Measurements from ENCODE around the gene NME3. TPM values are rescaled to one million over a fixed set of nuclear protein-coding genes. Genes with fewer than 3 reads are reported as not detected.

NME3 gene
- total RNA-seq, 1 donor from 2014 or later = 326 TPM

DNA sequence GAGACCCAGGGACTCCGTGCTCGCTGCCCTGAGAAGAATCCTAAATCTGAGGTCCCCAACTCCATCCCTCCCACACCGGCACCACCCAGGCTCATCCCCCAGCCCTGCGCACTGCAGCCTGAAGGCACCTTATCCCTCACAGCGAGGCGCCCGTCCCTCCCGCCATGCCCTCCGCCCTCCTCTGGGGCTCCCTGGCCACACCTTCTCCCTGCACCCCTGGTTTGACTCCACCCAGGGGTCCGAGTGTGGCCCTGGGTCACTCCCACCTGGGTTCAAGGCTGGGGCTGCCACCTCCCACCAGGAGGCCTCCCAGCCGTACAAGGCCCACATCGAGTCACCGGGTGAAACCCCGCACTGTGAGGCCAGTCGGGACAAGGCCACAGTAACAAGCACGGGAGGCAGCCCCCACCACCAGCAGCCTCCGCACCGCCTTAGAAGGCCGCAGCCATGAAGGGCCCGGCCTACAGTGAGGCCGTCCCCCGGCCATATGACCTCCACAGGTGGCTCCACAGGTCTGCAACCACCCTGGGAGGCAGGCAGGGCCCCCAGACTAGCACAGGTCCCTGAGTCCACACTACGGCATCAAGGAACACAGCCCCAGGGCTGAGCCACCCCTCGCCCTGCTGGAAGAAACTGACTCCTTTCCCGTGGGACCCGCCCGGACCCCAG, 47.0 kb upstream of the NME3 start:
- intact Hi-C loops (cut with DNase I) = no loop called here
- no peak overlapping the region for H3K27ac ChIP-seq
- no peak overlapping the region for H3K4me3 ChIP-seq
- H3K27me3 ChIP-seq = no peaks in the 10 kb centered on the region
- H3K36me3 ChIP-seq = peaks cover 61 to 81% of the 10 kb centered on the region in 2 donors
- no peaks in the 10 kb centered on the region for H3K4me1 ChIP-seq
- H3K9me3 ChIP-seq = no peaks in the 10 kb centered on the region
- TF ChIP-seq CTCF (IDR thresholded peaks at IDR 0.05) = no peak
- no peak for DNase-seq (ENCODE audit: low spot score in 2 of 2)

DNA sequence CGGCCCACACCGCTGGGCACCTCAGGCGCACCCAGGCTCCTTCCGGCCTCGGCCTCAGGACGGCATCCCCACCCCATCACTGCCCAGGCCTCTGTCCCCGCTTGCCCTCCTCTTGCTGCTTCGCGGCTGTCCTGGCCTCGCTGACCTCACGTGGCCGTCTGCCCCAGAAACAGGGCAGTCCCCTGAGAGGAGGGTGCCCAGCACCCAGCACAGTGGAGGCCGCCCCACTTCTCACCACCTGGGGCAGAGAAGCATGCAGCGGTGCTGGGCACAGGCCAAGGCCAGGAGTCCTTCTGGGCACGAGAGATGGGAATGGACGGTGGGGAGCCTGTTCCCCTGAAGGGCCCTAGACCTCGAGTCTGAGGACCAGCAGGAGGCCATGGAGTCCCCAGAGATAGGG, 46.4 kb upstream of the NME3 start:
- peak in 1 of 2 donors; percentile 56 for DNase-seq (ENCODE audit: low spot score in 2 of 2)
- H3K4me3 ChIP-seq = no peak overlapping the region
- no peak for TF ChIP-seq CTCF (IDR thresholded peaks at IDR 0.05)
- no peaks in the 10 kb centered on the region for H3K27me3 ChIP-seq
- no peaks in the 10 kb centered on the region for H3K9me3 ChIP-seq
- H3K36me3 ChIP-seq = peaks cover 60 to 81% of the 10 kb centered on the region in 2 donors
- intact Hi-C loops (cut with DNase I) = no loop called here
- H3K27ac ChIP-seq = no peak overlapping the region
- no peaks in the 10 kb centered on the region for H3K4me1 ChIP-seq

- Histone ChIP-seq H3K9me3 (no peaks in the 10 kb centered on the region), H3K27ac (no peak overlapping the region), H3K27me3 (no peaks in the 10 kb centered on the region), H3K36me3 (peaks cover 55 to 76% of the 10 kb centered on the region in 2 donors), H3K4me1 (no peaks in the 10 kb centered on the region), H3K4me3 (no peak overlapping the region)
- no peak for DNase-seq (ENCODE audit: low spot score in 2 of 2)
- intact Hi-C loops (cut with DNase I) = no loop called here
- TF ChIP-seq CTCF (IDR thresholded peaks at IDR 0.05) = no peak
These were observed 45.9 kb upstream of the NME3 start for GRCh38 chr16:1817276-1817589.

DNA sequence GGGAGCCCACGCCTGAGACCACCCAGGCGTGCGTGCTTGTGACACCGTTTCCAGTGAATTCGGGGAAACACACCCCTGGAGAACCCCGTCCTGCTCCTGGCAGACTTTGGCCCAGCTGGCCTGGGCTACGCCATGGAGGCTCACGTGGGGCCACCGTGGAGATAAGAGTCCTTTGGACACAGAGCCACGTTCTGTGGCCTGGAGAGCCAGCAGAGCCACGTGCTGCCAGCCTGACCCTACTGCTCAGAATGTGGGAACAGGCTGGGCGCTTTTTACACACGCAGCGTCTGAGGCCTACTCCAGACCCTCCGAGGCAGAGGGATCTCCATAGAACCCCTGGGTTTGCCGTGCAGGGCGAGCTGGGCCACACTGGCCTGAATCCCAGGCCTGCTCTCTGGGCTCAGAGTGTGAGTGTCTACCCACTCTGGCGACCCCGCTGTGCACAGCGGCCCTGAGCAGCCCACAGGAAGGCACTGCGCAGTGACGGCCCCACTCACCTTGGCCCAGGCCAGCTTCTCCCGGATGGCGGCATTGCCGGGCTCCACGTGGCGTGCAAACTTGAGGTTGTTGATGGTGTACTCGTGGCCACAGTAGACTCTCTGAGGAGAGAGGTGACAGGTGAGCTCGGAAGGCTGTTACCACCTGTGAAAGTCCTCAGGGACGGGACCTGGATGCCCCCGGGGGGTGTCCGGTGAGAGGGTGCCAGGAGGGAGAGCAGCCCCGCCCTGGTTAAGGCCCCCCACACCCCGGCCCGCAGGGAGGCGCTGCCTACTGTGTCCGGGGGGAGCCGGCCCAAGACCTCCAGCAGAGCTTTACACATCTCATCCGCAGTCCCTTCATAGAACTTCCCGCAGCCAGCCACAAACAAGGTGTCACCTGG, 45.3 kb upstream of the NME3 start:
- H3K4me1 ChIP-seq = no peaks in the 10 kb centered on the region
- peak in 1 of 2 donors; percentile 58 for DNase-seq (ENCODE audit: low spot score in 2 of 2)
- intact Hi-C loops (cut with DNase I) = no loop called here
- H3K4me3 ChIP-seq = no peak overlapping the region
- no peak for TF ChIP-seq CTCF (IDR thresholded peaks at IDR 0.05)
- no peak overlapping the region for H3K27ac ChIP-seq
- no peaks in the 10 kb centered on the region for H3K9me3 ChIP-seq
- no peaks in the 10 kb centered on the region for H3K27me3 ChIP-seq
- H3K36me3 ChIP-seq = peaks cover 50 to 70% of the 10 kb centered on the region in 2 donors

DNA sequence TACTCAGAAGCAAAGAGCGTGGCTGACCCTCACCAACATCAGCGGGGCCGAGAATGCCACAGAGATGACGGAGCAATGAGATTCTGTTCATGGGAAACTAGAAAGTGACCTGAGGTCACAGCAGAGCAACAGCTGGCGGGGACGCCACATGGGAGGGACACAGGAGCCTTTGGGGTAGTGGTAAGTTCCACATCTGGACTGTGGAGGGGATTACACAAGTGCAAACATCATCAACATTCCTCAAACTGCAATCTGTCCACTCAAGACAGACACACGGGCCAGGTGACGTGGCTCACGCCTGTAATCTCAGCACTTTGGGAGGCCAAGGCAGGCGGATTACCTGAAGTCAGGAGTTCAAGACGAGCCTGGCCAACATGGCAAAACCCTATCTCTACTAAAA, 44.1 kb upstream of the NME3 start:
- Histone ChIP-seq H3K36me3 (peaks cover 42 to 61% of the 10 kb centered on the region in 2 donors), H3K4me3 (no peak overlapping the region), H3K4me1 (no peaks in the 10 kb centered on the region), H3K9me3 (no peaks in the 10 kb centered on the region), H3K27ac (no peak overlapping the region), H3K27me3 (no peaks in the 10 kb centered on the region)
- intact Hi-C loops (cut with DNase I) = no loop called here
- DNase-seq (ENCODE audit: low spot score in 2 of 2) = no peak
- no peak for TF ChIP-seq CTCF (IDR thresholded peaks at IDR 0.05)
